VCaP (cell line): Measurements from ENCODE around the gene GATAD2A.

Experiments used
- H3K27ac ChIP-seq: fragments of 450-650 bp; 2 replicates; pipeline ENCODE4 v1.5.1; 2017
- TF ChIP-seq, protein P1 (sequence below): fragments of 450-650 bp; conservative IDR thresholded peaks from 2 replicates; pipeline ENCODE4 v1.5.1; 2017; ENCODE audit warnings: mild to moderate bottlenecking, moderate library complexity

Gene GATAD2A

DNA sequence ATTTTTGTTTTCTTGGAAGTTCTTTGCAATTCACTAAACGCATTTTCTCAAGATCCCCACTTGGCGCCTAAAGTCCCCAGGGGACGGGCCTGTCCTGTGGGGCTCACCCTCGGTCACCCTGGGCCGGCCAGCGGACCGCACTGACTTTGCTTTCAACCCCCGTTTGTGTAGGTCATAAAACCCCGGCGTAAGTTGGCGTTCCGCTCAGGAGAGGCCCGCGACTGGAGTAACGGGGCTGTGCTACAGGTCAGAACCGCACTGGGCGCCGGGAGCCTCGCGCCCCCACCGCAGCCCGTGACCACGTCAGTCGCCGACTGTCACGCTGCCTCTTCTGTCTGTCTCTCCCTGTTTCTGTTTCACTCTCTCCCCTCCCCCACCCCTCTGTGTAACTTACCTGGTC lies 96.3 kb downstream of the GATAD2A start:
- H3K27ac ChIP-seq: no peak overlapping the region
- TF ChIP-seq, protein P1, sequence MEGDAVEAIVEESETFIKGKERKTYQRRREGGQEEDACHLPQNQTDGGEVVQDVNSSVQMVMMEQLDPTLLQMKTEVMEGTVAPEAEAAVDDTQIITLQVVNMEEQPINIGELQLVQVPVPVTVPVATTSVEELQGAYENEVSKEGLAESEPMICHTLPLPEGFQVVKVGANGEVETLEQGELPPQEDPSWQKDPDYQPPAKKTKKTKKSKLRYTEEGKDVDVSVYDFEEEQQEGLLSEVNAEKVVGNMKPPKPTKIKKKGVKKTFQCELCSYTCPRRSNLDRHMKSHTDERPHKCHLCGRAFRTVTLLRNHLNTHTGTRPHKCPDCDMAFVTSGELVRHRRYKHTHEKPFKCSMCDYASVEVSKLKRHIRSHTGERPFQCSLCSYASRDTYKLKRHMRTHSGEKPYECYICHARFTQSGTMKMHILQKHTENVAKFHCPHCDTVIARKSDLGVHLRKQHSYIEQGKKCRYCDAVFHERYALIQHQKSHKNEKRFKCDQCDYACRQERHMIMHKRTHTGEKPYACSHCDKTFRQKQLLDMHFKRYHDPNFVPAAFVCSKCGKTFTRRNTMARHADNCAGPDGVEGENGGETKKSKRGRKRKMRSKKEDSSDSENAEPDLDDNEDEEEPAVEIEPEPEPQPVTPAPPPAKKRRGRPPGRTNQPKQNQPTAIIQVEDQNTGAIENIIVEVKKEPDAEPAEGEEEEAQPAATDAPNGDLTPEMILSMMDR: no peak

DNA sequence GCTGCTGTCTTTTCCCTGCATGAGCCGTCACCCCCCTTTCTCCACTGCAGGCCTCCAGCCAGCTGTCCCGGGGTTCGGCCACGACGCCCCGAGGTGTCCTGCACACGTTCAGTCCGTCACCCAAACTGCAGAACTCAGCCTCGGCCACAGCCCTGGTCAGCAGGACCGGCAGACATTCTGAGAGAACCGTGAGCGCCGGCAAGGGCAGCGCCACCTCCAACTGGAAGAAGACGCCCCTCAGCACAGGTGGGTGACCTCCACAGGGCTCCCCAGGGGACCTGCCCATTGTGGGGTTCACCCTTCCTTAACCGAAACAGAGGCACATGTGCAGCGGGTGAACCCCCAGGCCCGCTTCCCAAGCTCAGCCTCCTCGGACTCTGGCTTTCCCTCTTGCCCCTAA lies 96.8 kb downstream of the GATAD2A start:
- TF ChIP-seq, protein P1: no peak
- no peak overlapping the region for H3K27ac ChIP-seq

DNA sequence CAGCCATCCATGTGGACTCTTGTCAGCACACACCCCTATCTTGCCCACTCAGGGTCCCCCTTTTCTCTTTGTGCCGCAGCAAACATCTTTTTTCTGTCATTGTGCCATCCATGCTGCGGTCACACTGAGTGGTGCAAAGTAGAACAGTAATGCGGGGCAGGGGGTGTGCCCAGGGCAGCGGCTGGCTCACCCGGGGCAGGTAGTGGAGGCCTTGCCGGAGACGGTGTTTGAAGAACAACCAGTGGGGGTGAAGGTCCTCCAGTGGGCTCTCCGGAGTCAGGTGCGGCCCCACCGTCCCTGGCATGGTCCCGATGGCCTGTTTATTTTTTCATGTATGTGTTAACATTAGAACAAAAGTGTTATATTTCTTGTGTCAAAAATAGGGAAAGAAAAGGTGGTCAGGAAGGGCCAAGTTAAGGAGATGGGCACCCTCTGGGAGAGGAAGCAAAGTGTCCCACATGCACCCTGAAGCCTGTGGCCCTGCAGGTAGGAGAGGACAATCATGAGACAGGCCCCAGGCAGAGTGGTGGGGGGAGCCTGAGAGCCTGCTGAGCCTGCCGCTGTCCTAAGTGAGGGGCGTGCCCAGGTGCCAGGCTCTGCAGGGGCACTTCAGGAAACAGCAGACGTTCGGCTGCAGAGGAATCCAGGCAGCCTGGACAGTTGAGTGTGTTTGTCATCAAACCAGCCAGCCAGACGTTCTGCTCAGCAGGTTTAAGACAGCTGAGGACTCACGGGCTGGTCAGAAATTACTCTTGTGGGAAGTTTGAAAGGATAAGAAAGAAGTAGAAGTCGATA lies 97.5 kb downstream of the GATAD2A start:
- TF ChIP-seq, protein P1: no peak
- H3K27ac ChIP-seq: no peak overlapping the region

DNA sequence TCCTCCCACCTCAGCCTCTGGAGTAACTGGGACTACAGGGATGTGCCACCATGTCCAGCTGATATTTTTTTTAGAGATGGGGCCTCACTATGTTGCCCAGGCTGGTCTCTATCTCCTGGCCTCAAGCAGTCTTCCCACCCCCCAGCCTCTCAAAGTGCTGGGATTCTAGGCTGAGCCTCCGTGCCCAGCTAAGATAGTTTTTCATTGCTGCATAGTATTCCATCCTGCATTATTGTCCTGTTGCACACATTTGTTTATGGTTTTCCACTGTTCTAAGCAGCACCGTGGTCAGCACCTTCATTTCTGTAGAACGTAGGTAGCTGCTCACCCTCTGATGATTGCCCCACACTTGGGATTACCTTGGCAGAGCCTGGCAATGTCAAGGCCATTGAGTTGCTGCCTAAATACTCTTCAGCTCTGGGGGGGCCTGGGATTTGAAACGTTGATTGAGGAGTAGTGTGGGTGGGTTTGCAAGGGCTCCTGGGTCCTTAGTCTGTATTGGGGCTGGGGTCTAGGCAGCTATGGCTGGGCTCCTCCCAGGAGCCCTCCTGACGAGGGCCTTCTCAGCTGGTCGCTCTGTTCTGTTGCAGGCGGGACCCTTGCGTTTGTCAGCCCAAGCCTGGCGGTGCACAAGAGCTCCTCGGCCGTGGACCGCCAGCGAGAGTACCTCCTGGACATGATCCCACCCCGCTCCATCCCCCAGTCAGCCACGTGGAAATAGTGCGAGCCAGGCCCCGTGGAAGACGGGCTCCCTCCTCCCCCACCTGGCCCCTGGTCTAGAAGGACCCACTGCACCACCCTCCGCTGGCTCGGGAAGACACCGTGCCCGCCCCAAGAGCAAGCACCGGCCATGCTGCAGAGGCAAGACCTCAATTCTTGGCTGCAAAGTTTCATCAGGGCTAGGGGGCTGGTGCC lies 99.5 kb downstream of the GATAD2A start:
- H3K27ac ChIP-seq: no peak overlapping the region
- TF ChIP-seq, protein P1: no peak

DNA sequence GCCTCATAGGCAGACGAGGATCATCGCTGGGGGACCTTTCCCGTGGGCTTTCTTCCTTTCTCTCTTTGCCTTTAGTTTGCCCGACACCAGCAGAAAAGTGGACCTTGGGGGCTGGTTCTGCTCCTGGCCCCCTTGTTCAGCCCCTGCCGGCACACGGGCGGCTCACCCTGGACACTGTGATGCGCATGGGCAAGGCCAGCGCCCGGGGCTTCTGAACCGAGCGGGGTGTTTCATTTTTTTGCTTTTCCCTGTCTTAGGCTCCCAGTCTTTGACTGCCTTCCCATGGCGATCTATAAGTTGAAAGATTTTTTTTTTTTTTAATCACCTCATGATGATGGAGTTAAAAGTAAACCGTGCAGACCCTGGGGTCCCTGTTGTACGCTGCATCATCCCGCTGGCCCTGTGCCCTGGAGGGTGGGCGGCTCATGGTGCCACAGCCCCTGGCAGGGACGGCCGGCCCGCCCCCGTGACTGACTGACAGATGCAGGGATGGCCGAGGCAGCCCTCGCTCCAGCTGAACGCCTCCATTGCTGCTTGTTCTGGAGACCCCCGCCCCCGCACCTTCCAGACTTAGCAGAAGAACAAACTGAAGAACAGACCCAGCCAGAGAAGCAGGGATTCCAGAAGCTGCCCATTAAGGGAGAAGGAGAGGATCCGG lies 100.3 kb downstream of the GATAD2A start:
- no peak overlapping the region for H3K27ac ChIP-seq
- TF ChIP-seq, protein P1: no peak

DNA sequence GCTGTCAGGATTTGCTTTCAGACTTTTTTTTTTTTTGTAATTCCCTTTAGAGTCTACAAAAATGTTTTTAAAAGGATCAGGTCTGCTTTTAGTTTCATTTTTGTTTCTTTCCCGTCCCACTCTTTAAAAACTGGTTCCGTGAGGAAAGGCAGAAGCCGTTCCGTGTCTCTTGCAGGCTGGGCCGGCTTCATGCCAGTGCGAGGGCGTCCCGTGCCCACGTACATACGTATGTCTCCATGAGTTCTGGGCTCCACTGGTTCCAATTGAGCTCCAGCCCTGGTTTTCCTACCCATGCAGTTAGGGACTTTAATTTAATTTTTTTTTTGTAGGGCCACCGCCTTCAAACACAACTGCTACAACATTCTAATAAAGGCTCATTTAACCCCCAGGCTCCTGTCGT lies 101.1 kb downstream of the GATAD2A start:
- H3K27ac ChIP-seq: no peak overlapping the region
- TF ChIP-seq, protein P1: no peak

DNA sequence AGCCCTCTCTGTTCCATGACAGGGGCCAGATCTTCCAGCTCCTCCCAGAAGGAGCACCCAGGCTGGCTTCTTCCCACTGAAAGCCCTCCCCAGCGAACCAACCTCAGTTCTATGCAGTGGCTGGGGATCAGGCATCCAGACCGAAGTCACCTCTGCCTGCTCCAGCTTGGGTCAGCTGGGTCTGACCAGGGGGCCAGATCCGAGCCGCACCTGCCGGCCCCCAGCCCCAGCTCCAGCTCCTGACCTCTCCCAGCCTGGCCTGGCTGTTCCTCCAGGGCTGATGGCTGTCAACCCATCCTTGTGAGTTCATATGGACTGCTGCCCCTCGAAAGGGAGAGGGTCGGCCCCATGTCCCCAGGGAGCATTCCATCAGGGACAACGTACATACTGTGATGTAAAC lies 101.9 kb downstream of the GATAD2A start:
- TF ChIP-seq, protein P1: no peak
- no peak overlapping the region for H3K27ac ChIP-seq
